DND-41 (cell line): ENCODE results near the gene OTUD3.

Experiments used
- CTCF ChIP-seq: IDR thresholded peaks from 2 replicates; pipeline ENCODE4 v1.5.1; 2012; ENCODE audit warnings: borderline replicate concordance, low read length, moderate library complexity, mild to moderate bottlenecking; ENCODE audit not compliant: poor library complexity, severe bottlenecking; ENCODE audit errors: extremely low read depth
- EZH2 ChIP-seq: IDR thresholded peaks from 3 replicates; pipeline ENCODE4 v1.6.1; 2012; ENCODE audit warnings: borderline replicate concordance, low read depth, mild to moderate bottlenecking, moderate library complexity, low read length, inconsistent platforms; ENCODE audit not compliant: severe bottlenecking

GRCh38 chr1:19892628-19893168 is 10.5 kb downstream of the OTUD3 start:
- TF ChIP-seq CTCF = no peak
- no peak for TF ChIP-seq EZH2
